ENCODE measurements around the gene SLC27A2. TPM values are rescaled to one million over a fixed set of nuclear protein-coding genes. Genes with fewer than 3 reads are reported as not detected.

SLC27A2 gene
- total and polyA plus RNA-seq, 7 donors: 0.01 to 0.04 TPM; not detected in 5

GRCh38 chr15:50183112-50183794 lies 1.3 kb downstream of the SLC27A2 start:
- no peaks in the 10 kb centered on the region for H3K36me3 ChIP-seq (ENCODE audit: insufficient read depth in 1 of 2, low read depth in 1 of 2)
- H3K27ac ChIP-seq: no peak overlapping the region
- WGBS, 3 donors: 63 to 73% (median 63%) methylated on average over 2 of the region's 2 CpGs
- peak overlapping the region; percentile 67 for H3K4me3 ChIP-seq
- no peak for TF ChIP-seq CTCF (IDR thresholded peaks at IDR 0.05)
- no peaks in the 10 kb centered on the region for H3K4me1 ChIP-seq
- H3K9me3 ChIP-seq: no peaks in the 10 kb centered on the region
- no peak for ATAC-seq
- H3K27me3 ChIP-seq (ENCODE audit: insufficient read depth in 3 of 3, low read length in 2 of 3): peaks cover 0 to 32% (median 12%) of the 10 kb centered on the region in 3 donors
- DNase-seq: no peak
- intact Hi-C loops (cut with DNase I): no loop called here

GRCh38 chr15:50184863-50185504 lies 3.0 kb downstream of the SLC27A2 start:
- no peak for TF ChIP-seq CTCF (IDR thresholded peaks at IDR 0.05)
- no peak overlapping the region for H3K27ac ChIP-seq
- H3K9me3 ChIP-seq: no peaks in the 10 kb centered on the region
- DNase-seq (no peak), ATAC-seq (no peak)
- H3K36me3 ChIP-seq (ENCODE audit: insufficient read depth in 1 of 2, low read depth in 1 of 2): no peaks in the 10 kb centered on the region
- 46 to 72% (median 63%) methylated on average over 3 of the region's 3 CpGs for WGBS, 3 donors
- H3K27me3 ChIP-seq (ENCODE audit: insufficient read depth in 3 of 3, low read length in 2 of 3): peaks cover 0 to 32% (median 12%) of the 10 kb centered on the region in 3 donors
- no peaks in the 10 kb centered on the region for H3K4me1 ChIP-seq
- no peak overlapping the region for H3K4me3 ChIP-seq
- intact Hi-C loops (cut with DNase I): no loop called here

GRCh38 chr15:50186090-50186489 lies 4.1 kb downstream of the SLC27A2 start:
- no peak overlapping the region for H3K27ac ChIP-seq
- ATAC-seq (no peak), DNase-seq (no peak)
- TF ChIP-seq CTCF (IDR thresholded peaks at IDR 0.05): no peak
- H3K4me1 ChIP-seq: no peaks in the 10 kb centered on the region
- H3K4me3 ChIP-seq: no peak overlapping the region
- 94 to 98% (median 97%) methylated on average over 4 of the region's 4 CpGs for WGBS, 3 donors
- intact Hi-C loops (cut with DNase I): no loop called here
- peaks cover 0 to 32% (median 10%) of the 10 kb centered on the region in 3 donors for H3K27me3 ChIP-seq (ENCODE audit: insufficient read depth in 3 of 3, low read length in 2 of 3)
- H3K9me3 ChIP-seq: no peaks in the 10 kb centered on the region
- H3K36me3 ChIP-seq (ENCODE audit: insufficient read depth in 1 of 2, low read depth in 1 of 2): no peaks in the 10 kb centered on the region

GRCh38 chr15:50186752-50187151 lies 4.8 kb downstream of the SLC27A2 start:
- intact Hi-C loops (cut with DNase I): no loop called here
- H3K9me3 ChIP-seq: no peaks in the 10 kb centered on the region
- H3K27me3 ChIP-seq (ENCODE audit: insufficient read depth in 3 of 3, low read length in 2 of 3): peaks cover 0 to 25% (median 9%) of the 10 kb centered on the region in 3 donors
- ATAC-seq (no peak), DNase-seq (no peak)
- no peak overlapping the region for H3K27ac ChIP-seq
- no peaks in the 10 kb centered on the region for H3K4me1 ChIP-seq
- WGBS, 3 donors: 84 to 100% (median 85%) methylated on average over 1 of the region's 1 CpG
- no peak for TF ChIP-seq CTCF (IDR thresholded peaks at IDR 0.05)
- no peaks in the 10 kb centered on the region for H3K36me3 ChIP-seq (ENCODE audit: insufficient read depth in 1 of 2, low read depth in 1 of 2)
- no peak overlapping the region for H3K4me3 ChIP-seq
